OCI-LY7 (cell line): ENCODE measurements around the gene DAW1. TPM values are rescaled to one million over a fixed set of nuclear protein-coding genes. Genes with fewer than 3 reads are reported as not detected.

Source experiments
- BruUV-seq: library from RNA; stranded (reverse); fragments of 400-500 nt; replicated peaks from 2 replicates; lab custom pipeline; 2021; lab: Mats Ljungman, UMichigan
- CTCF ChIA-PET: fragments of 300-600 bp; sonication (Branson Sonifier 250); formaldehyde crosslinking; loops from one replicate; lab custom pipeline; 2022; ENCODE audit warnings: antibody characterized with exemption; ENCODE audit not compliant: unreplicated experiment; lab: Charles Lee
- POLR2A ChIA-PET: fragments of 300-600 bp; sonication (Branson Sonifier 250); formaldehyde crosslinking; loops from one replicate; lab custom pipeline; 2022; ENCODE audit warnings: antibody characterized with exemption; lab: Charles Lee
- DNase-seq: peaks from one replicate; pipeline ENCODE4 v3.0.0-alpha.2; 2015; ENCODE audit warnings: low spot score
- H2AFZ ChIP-seq: fragments of 200-600 bp; sonication (generic), shearing (Covaris generic); 2 replicates; pipeline ENCODE4 v1.6.1; 2014; ENCODE audit warnings: mild to moderate bottlenecking, antibody characterized with exemption, low read length, moderate library complexity
- H3K27ac ChIP-seq: fragments of 200-600 bp; sonication (generic); 2 replicates; pipeline ENCODE4 v1.5.1; 2014; ENCODE audit warnings: mixed run types, low read depth, mild to moderate bottlenecking, moderate library complexity, low read length, inconsistent platforms; ENCODE audit not compliant: poor library complexity, severe bottlenecking
- H3K36me3 ChIP-seq: fragments of 200-600 bp; sonication (generic); 2 replicates; pipeline ENCODE4 v1.6.1; 2014; ENCODE audit warnings: mild to moderate bottlenecking, antibody characterized with exemption, low read length, moderate library complexity, mixed read lengths; ENCODE audit not compliant: insufficient read depth
- H3K4me1 ChIP-seq: fragments of 200-600 bp; sonication (generic); 2 replicates; pipeline ENCODE4 v1.5.1; 2014; ENCODE audit warnings: mild to moderate bottlenecking, low read length; ENCODE audit not compliant: insufficient read depth, poor library complexity, severe bottlenecking
- H3K4me2 ChIP-seq: fragments of 200-600 bp; sonication (generic); 2 replicates; pipeline ENCODE4 v1.6.1; 2014; ENCODE audit warnings: mild to moderate bottlenecking, low read length
- H3K4me3 ChIP-seq: fragments of 200-600 bp; sonication (generic); 2 replicates; pipeline ENCODE4 v1.5.1; 2014; ENCODE audit warnings: mild to moderate bottlenecking, low read depth, low read length; ENCODE audit not compliant: poor library complexity, severe bottlenecking
- H3K79me2 ChIP-seq: fragments of 200-600 bp; sonication (generic); 2 replicates; pipeline ENCODE4 v1.6.1; 2016; ENCODE audit warnings: low read depth, mild to moderate bottlenecking, low read length, moderate library complexity, mixed read lengths; ENCODE audit not compliant: insufficient read depth
- H3K9me2 ChIP-seq: fragments of 200-600 bp; sonication (generic); 2 replicates; pipeline ENCODE4 v1.6.1; 2016; ENCODE audit warnings: mild to moderate bottlenecking, low read length, mixed read lengths; ENCODE audit not compliant: insufficient read depth
- H3K9me3 ChIP-seq: fragments of 200-600 bp; sonication (generic); 2 replicates; pipeline ENCODE4 v1.6.1; 2014; ENCODE audit warnings: mild to moderate bottlenecking, mixed run types, low read length, mixed read lengths
- H4K20me1 ChIP-seq: fragments of 200-600 bp; sonication (generic); 2 replicates; pipeline ENCODE4 v1.6.1; 2014; ENCODE audit warnings: mild to moderate bottlenecking, antibody characterized with exemption, low read length, moderate library complexity, mixed read lengths; ENCODE audit not compliant: insufficient read depth
- CTCF ChIP-seq: fragments of 200-600 bp; sonication (generic); conservative IDR thresholded peaks from 2 replicates; pipeline ENCODE4 v1.5.1; 2014; ENCODE audit warnings: mild to moderate bottlenecking, antibody characterized with exemption, low read length, moderate library complexity, mixed read lengths
- EZH2phosphoT487 ChIP-seq: fragments of 200-600 bp; sonication (generic); IDR thresholded peaks from 2 replicates; pipeline ENCODE4 v1.6.1; 2018; ENCODE audit warnings: low read depth, borderline replicate concordance, mild to moderate bottlenecking, mixed run types, antibody characterized with exemption, low read length, moderate library complexity, mixed read lengths
- intact Hi-C: fragments of 100-400 bp; cut with micrococcal nuclease; formaldehyde crosslinking; loops from one replicate; pipeline ENCODE4 v1.10.0; 2022; ENCODE audit not compliant: unreplicated experiment
- total RNA-seq, 2 experiments: library from RNA; depleted of rRNA in 1 of 2; stranded (reverse); fragments of >200 nt in 1 of 2; shearing (Covaris generic) in 1 of 2; gene quantifications; 2 replicates each; pipeline ENCODE4 v1.2.3, GENCODE V29; 2014 to 2022

The DAW1 gene
- total RNA-seq, 2 experiments from 2014 or later, result not detected

GRCh38 chr2:227881866-227882517, 10.6 kb downstream of the DAW1 start:
- H3K36me3 ChIP-seq, result no peaks in the 10 kb centered on the region
- TF ChIP-seq EZH2phosphoT487, result no peak
- no peak for TF ChIP-seq CTCF
- H3K4me1 ChIP-seq, result no peaks in the 10 kb centered on the region
- no peak overlapping the region for H3K4me2 ChIP-seq
- no peaks in the 10 kb centered on the region for H4K20me1 ChIP-seq
- intact Hi-C loops, result loop anchor here (10.0 kb wide), 1 partner anchor 227 kb away; no protein-coding TSS in a partner anchor
- BruUV-seq, result no TSS peak
- CTCF ChIA-PET, result no interaction called here
- H2AFZ ChIP-seq, result no peak overlapping the region
- DNase-seq, result no peak
- H3K4me3 ChIP-seq, result no peak overlapping the region
- POLR2A ChIA-PET, result interaction anchor here (0.7 kb wide), 2 partner anchors 160 to 397 kb away, joined by 5 read pairs; no protein-coding TSS in a partner anchor
- H3K79me2 ChIP-seq, result no peaks in the 10 kb centered on the region
- no peak overlapping the region for H3K27ac ChIP-seq
- H3K9me2 ChIP-seq, result no peaks in the 10 kb centered on the region
- no peaks in the 10 kb centered on the region for H3K9me3 ChIP-seq

GRCh38 chr2:227884511-227884947, 13.1 kb downstream of the DAW1 start:
- intact Hi-C loops, result loop anchor here (10.0 kb wide), 1 partner anchor 230 kb away; no protein-coding TSS in a partner anchor
- DNase-seq, result peak; percentile 48
- H3K4me2 ChIP-seq, result no peak overlapping the region
- no peak overlapping the region for H3K4me3 ChIP-seq
- H3K9me3 ChIP-seq, result no peaks in the 10 kb centered on the region
- no TSS peak for BruUV-seq
- ChIA-PET POLR2A (no interaction called here), CTCF (no interaction called here)
- H3K79me2 ChIP-seq, result no peaks in the 10 kb centered on the region
- no peaks in the 10 kb centered on the region for H3K4me1 ChIP-seq
- no peak for TF ChIP-seq EZH2phosphoT487
- TF ChIP-seq CTCF, result peak; percentile 88
- no peak overlapping the region for H3K27ac ChIP-seq
- no peaks in the 10 kb centered on the region for H3K9me2 ChIP-seq
- H2AFZ ChIP-seq, result no peak overlapping the region
- no peaks in the 10 kb centered on the region for H4K20me1 ChIP-seq
- H3K36me3 ChIP-seq, result no peaks in the 10 kb centered on the region

GRCh38 chr2:227886149-227886548, 14.7 kb downstream of the DAW1 start:
- intact Hi-C loops, result loop anchor here (10.0 kb wide), 1 partner anchor 231 kb away; no protein-coding TSS in a partner anchor
- Histone ChIP-seq H3K36me3 (no peaks in the 10 kb centered on the region), H4K20me1 (no peaks in the 10 kb centered on the region), H2AFZ (no peak overlapping the region), H3K9me3 (no peaks in the 10 kb centered on the region), H3K4me1 (no peaks in the 10 kb centered on the region), H3K4me2 (no peak overlapping the region), H3K9me2 (no peaks in the 10 kb centered on the region), H3K4me3 (no peak overlapping the region), H3K79me2 (no peaks in the 10 kb centered on the region), H3K27ac (no peak overlapping the region)
- TF ChIP-seq CTCF (no peak), EZH2phosphoT487 (no peak)
- BruUV-seq, result no TSS peak
- DNase-seq, result no peak
- POLR2A ChIA-PET, result interaction anchor here (0.8 kb wide), 1 partner anchor 12 kb away, joined by 4 read pairs; no protein-coding TSS in a partner anchor
- CTCF ChIA-PET, result no interaction called here
